Measurements from ENCODE around the gene ERC1. TPM values are rescaled to one million over a fixed set of nuclear protein-coding genes. Genes with fewer than 3 reads are reported as not detected.

Gene ERC1
- total and polyA plus RNA-seq, 2 of the 4 experiments (the other 2 are of a cell fraction): 11.6 to 25.6 TPM

DNA sequence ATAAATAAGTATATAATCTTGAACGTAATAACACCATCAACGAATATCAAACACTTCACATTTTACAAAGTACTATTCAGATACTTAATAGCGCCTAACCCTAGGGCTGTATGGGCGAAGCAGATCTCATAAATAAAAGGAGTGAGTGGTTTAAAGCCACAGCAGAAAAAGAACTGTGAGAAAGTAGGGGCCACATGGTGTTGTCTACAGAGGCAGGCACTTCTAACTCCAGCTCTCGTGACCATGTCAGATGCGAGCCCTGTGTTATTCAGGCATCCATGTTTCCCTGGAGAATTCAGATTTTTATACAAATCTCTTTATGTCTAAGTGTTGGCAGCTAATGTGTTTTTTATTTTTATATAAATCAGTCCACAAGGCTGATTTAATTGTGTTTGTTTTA is 391.1 kb downstream of the ERC1 start:
- Histone ChIP-seq H3K4me1 (ENCODE audit: control insufficient read depth, insufficient read depth, low read length) (no peaks in the 10 kb centered on the region), H4K20me1 (ENCODE audit: insufficient read depth, low read length) (no peaks in the 10 kb centered on the region), H4K8ac (ENCODE audit: low read depth in 2 of 2, low read length in 2 of 2) (no peak overlapping the region), H3K9me1 (ENCODE audit: insufficient read depth, low read length) (0 out of 2 replicates have a peak, but pooled peaks cover 2% of the 10 kb centered on the region), H4K91ac (ENCODE audit: insufficient read depth, low read depth, low read length) (no peak overlapping the region), H3K9me3 (ENCODE audit: control insufficient read depth, insufficient read depth, low read length) (no peaks in the 10 kb centered on the region), H4K5ac (ENCODE audit: low read depth, low read length) (no peak overlapping the region), H3K14ac (replicated peaks; ENCODE audit: low read depth, low read length) (no peak overlapping the region), H2BK20ac (ENCODE audit: low read depth, low read length) (no peak overlapping the region), H3K4ac (ENCODE audit: low read depth, low read length) (no peak overlapping the region), H2AK5ac (ENCODE audit: low read depth, low read length) (no peak overlapping the region), H3K27me3 (ENCODE audit: control insufficient read depth, insufficient read depth, low read length) (no peaks in the 10 kb centered on the region), H3K4me3 (ENCODE audit: insufficient read depth, low read depth, low read length) (no peak overlapping the region), H2BK15ac (ENCODE audit: low read depth, low read length) (no peak overlapping the region), H2BK120ac (ENCODE audit: low read depth, low read length) (no peak overlapping the region), H3K56ac (ENCODE audit: extremely low read depth, insufficient read depth, low read length) (no peak overlapping the region), H2AK9ac (replicated peaks; ENCODE audit: low read depth, low read length, poor library complexity) (no peak overlapping the region), H3K4me2 (ENCODE audit: low read depth, low read length) (no peak overlapping the region), H2AFZ (replicated peaks; ENCODE audit: low read length, poor library complexity) (no peak overlapping the region), H3K79me1 (ENCODE audit: low read depth in 1 of 2, low read length in 2 of 2) (peaks cover 0 to 3% of the 10 kb centered on the region in 2 experiments; a peak in 1 of 4 replicates), H3K23ac (ENCODE audit: low read depth, low read length) (no peak overlapping the region), H3K18ac (ENCODE audit: low read depth, low read length) (no peak overlapping the region), H3K27ac (ENCODE audit: insufficient read depth, low read length) (no peak overlapping the region), H3K36me3 (ENCODE audit: control insufficient read depth, insufficient read depth, low read length) (peaks cover 1% of the 10 kb centered on the region), H2BK5ac (ENCODE audit: low read depth, low read length, poor library complexity, severe bottlenecking) (no peak overlapping the region), H3K9ac (ENCODE audit: low read depth, low read length) (no peak overlapping the region)
- ATAC-seq (ENCODE audit: low read depth) (no peak), DNase-seq (no peak)
- no CpG with 5 or more reads among the region's 6 CpGs for WGBS, 2 experiments (ENCODE audit: extremely low coverage in 2 of 2, insufficient read length in 1 of 2)
- POLR2A ChIA-PET (ENCODE audit: unreplicated experiment): no interaction called here
- dilution Hi-C loops (cut with HindIII; ENCODE audit: low sequenced_read_pairs, unreplicated experiment) (no loop called here), intact Hi-C loops (cut with micrococcal nuclease) (no loop called here), in situ Hi-C loops (cut with MboI; ENCODE audit: low sequenced_read_pairs) (no loop called here)
- CTCF ChIA-PET: no interaction called here
- BruUV-seq (replicated peaks): no TSS peak
- TF ChIP-seq MAZ (IDR thresholded peaks at IDR 0.05; ENCODE audit: borderline replicate concordance, low read depth, low read length) (no peak), USF2 (IDR thresholded peaks at IDR 0.05; ENCODE audit: low read depth, low read length) (no peak), NFE2L2 (IDR thresholded peaks at IDR 0.05; ENCODE audit: low read depth, low read length) (no peak), POLR2A (IDR thresholded peaks at IDR 0.05; ENCODE audit: low read depth, low read length) (no peak), CEBPB (IDR thresholded peaks at IDR 0.05; ENCODE audit: low read depth, low read length) (no peak), MAFK (IDR thresholded peaks at IDR 0.05; ENCODE audit: low read depth, low read length) (no peak), CHD1 (IDR thresholded peaks at IDR 0.05; ENCODE audit: low read depth, low read length) (no peak), RAD21 (IDR thresholded peaks at IDR 0.05; ENCODE audit: low read length) (no peak), FOS (IDR thresholded peaks at IDR 0.05; ENCODE audit: low read depth, low read length) (no peak)
- TF ChIP-seq, protein P1, sequence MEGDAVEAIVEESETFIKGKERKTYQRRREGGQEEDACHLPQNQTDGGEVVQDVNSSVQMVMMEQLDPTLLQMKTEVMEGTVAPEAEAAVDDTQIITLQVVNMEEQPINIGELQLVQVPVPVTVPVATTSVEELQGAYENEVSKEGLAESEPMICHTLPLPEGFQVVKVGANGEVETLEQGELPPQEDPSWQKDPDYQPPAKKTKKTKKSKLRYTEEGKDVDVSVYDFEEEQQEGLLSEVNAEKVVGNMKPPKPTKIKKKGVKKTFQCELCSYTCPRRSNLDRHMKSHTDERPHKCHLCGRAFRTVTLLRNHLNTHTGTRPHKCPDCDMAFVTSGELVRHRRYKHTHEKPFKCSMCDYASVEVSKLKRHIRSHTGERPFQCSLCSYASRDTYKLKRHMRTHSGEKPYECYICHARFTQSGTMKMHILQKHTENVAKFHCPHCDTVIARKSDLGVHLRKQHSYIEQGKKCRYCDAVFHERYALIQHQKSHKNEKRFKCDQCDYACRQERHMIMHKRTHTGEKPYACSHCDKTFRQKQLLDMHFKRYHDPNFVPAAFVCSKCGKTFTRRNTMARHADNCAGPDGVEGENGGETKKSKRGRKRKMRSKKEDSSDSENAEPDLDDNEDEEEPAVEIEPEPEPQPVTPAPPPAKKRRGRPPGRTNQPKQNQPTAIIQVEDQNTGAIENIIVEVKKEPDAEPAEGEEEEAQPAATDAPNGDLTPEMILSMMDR (conservative IDR thresholded peaks at IDR 0.05; ENCODE audit: low read depth, low read length): no peak
- TF ChIP-seq, protein P2, sequence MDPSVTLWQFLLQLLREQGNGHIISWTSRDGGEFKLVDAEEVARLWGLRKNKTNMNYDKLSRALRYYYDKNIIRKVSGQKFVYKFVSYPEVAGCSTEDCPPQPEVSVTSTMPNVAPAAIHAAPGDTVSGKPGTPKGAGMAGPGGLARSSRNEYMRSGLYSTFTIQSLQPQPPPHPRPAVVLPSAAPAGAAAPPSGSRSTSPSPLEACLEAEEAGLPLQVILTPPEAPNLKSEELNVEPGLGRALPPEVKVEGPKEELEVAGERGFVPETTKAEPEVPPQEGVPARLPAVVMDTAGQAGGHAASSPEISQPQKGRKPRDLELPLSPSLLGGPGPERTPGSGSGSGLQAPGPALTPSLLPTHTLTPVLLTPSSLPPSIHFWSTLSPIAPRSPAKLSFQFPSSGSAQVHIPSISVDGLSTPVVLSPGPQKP (IDR thresholded peaks at IDR 0.05; ENCODE audit: borderline replicate concordance, low read depth, low read length): no peak
